ENCODE results near the gene LIN9.
"Not testable (repeated sequence)": the region's sequence is repeated elsewhere in the genome, so short reads cannot be mapped to it uniquely, and the experiment has no call there.

Gene LIN9

GRCh38 chr1:226350519-226350865 is 41.5 kb upstream of the LIN9 start:
- H3K4me3 ChIP-seq (ENCODE audit: low read depth, low read length), result no peak overlapping the region

GRCh38 chr1:226349801-226350518 is 41.0 kb upstream of the LIN9 start:
- no peak overlapping the region for H3K4me3 ChIP-seq (ENCODE audit: low read depth, low read length)
- TF ChIP-seq CTCF (IDR thresholded peaks at IDR 0.05; ENCODE audit: borderline replicate concordance, insufficient read depth, low read depth, low read length), result no peak

More at GRCh38 chr1:226350519-226350865, 41.5 kb upstream of the LIN9 start:
- TF ChIP-seq CTCF (IDR thresholded peaks at IDR 0.05; ENCODE audit: borderline replicate concordance, insufficient read depth, low read depth, low read length), result no peak

- no peak for TF ChIP-seq CTCF (IDR thresholded peaks at IDR 0.05; ENCODE audit: borderline replicate concordance, insufficient read depth, low read depth, low read length)
- no peak overlapping the region for H3K4me3 ChIP-seq (ENCODE audit: low read depth, low read length)
Observed at GRCh38 chr1:226349081-226349480, 40.1 kb upstream of the LIN9 start.

GRCh38 chr1:226344441-226345259 is 35.7 kb upstream of the LIN9 start:
- no peak overlapping the region for H3K4me3 ChIP-seq (ENCODE audit: low read depth, low read length)
- TF ChIP-seq CTCF (IDR thresholded peaks at IDR 0.05; ENCODE audit: borderline replicate concordance, insufficient read depth, low read depth, low read length), result no peak

- TF ChIP-seq CTCF (IDR thresholded peaks at IDR 0.05; ENCODE audit: borderline replicate concordance, insufficient read depth, low read depth, low read length), result no peak
Observed at GRCh38 chr1:226342656-226343055, 33.7 kb upstream of the LIN9 start.

GRCh38 chr1:226340111-226340510 is 31.1 kb upstream of the LIN9 start:
- H3K4me3 ChIP-seq (ENCODE audit: low read depth, low read length), result not testable (repeated sequence)

More at GRCh38 chr1:226342656-226343055, 33.7 kb upstream of the LIN9 start:
- no peak overlapping the region for H3K4me3 ChIP-seq (ENCODE audit: low read depth, low read length)

GRCh38 chr1:226337276-226337875 is 28.4 kb upstream of the LIN9 start:
- no peak for TF ChIP-seq CTCF (IDR thresholded peaks at IDR 0.05; ENCODE audit: borderline replicate concordance, insufficient read depth, low read depth, low read length)
- no peak overlapping the region for H3K4me3 ChIP-seq (ENCODE audit: low read depth, low read length)
